SK-N-SH treated with all-trans-retinoic acid at 6 μM for 48 hours (cell line): ENCODE results near the gene CCDC102A.

Experiments
- ESRRG ChIP-seq: fragments of 250-450 bp; sonication (Bioruptor Pico); IDR thresholded peaks from 2 replicates; pipeline ENCODE4 v1.6.1; 2021; ENCODE audit warnings: mild to moderate bottlenecking
- GLIS3 ChIP-seq: fragments of 250-450 bp; sonication (Bioruptor Pico); IDR thresholded peaks from 2 replicates; pipeline ENCODE4 v1.5.0; 2020; ENCODE audit warnings: mild to moderate bottlenecking, moderate library complexity
- ISL1 ChIP-seq: fragments of 250-450 bp; sonication (Bioruptor Pico); IDR thresholded peaks from 2 replicates; pipeline ENCODE4 v2.1.2; 2022; ENCODE audit warnings: mild to moderate bottlenecking, moderate library complexity
- SNAI2 ChIP-seq: fragments of 250-450 bp; sonication (Bioruptor Pico); IDR thresholded peaks from 2 replicates; pipeline ENCODE4 v1.5.0; 2020; ENCODE audit warnings: mild to moderate bottlenecking, moderate library complexity
- TCF4 ChIP-seq: fragments of 250-450 bp; sonication (Bioruptor Pico); IDR thresholded peaks from 2 replicates; pipeline ENCODE4 v1.8.0; 2021; ENCODE audit warnings: mild to moderate bottlenecking, moderate library complexity, borderline replicate concordance
- ZC3H10 ChIP-seq: fragments of 250-450 bp; sonication (Bioruptor Pico); IDR thresholded peaks from 2 replicates; pipeline ENCODE4 v1.5.1; 2021; ENCODE audit warnings: mild to moderate bottlenecking, moderate library complexity
- ZFP3 ChIP-seq: fragments of 250-450 bp; sonication (Bioruptor Pico); IDR thresholded peaks from 2 replicates; pipeline ENCODE4 v1.5.0; 2020; ENCODE audit warnings: mild to moderate bottlenecking, moderate library complexity
- TF ChIP-seq, protein P1 (sequence below): fragments of 250-450 bp; sonication (Bioruptor Pico); IDR thresholded peaks from 2 replicates; pipeline ENCODE4 v1.8.0; 2021; ENCODE audit warnings: low read depth, mild to moderate bottlenecking, moderate library complexity, borderline replicate concordance
- TF ChIP-seq, protein P2 (sequence below): fragments of 250-450 bp; sonication (Bioruptor Pico); IDR thresholded peaks from 2 replicates; pipeline ENCODE4 v1.5.1; 2020; ENCODE audit warnings: low read depth, mild to moderate bottlenecking, moderate library complexity
- TF ChIP-seq, protein P3 (sequence below): fragments of 250-450 bp; sonication (Bioruptor Pico); IDR thresholded peaks from 2 replicates; pipeline ENCODE4 v1.5.0; 2020; ENCODE audit warnings: mild to moderate bottlenecking, moderate library complexity
- TF ChIP-seq, protein P4 (sequence below): fragments of 250-450 bp; sonication (Bioruptor Pico); IDR thresholded peaks from 2 replicates; pipeline ENCODE4 v1.5.1; 2021; ENCODE audit warnings: mild to moderate bottlenecking, moderate library complexity

DNA sequence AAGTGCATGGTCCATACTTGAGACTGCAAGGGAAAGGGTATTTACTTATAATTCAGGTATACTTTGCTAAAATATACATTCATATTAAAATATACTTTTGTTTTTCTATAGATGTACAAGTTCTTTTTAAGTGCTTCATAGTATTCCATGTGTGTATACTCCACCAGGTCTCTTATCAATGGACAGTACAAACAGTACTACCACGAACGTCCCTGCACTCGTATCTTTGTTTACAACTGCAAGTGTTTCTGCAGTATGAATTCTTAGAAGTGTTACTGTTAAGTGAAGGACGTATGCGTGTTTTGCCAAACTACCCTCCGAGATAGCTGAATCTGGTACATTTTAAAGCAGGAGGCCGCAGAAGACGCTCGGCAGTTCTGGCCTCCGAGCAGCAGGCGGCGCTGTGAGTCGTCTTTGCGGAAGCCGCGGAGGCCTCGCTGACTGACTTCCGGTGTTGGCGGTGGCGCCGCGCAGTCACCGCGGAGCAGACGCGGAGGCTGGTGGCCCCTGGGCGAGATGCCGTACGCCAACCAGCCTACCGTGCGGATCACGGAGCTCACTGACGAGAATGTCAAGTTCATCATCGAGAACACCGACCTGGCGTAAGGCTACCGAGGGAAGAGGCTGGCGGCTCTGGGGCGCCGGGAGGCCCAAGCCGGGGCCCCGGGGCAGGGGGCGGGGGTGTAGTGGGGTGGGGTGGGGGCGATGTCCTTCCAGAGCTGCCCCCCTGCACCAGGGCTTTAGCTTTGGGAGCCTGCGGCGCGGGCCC is 74.0 kb downstream of the CCDC102A start, which contains the start of gene POLR2C:
- TF ChIP-seq ZC3H10 (no peak), ESRRG (CRISPR knock-in tag) (no peak), GLIS3 (CRISPR knock-in tag) (no peak), TCF4 (CRISPR knock-in tag) (0 out of 2 replicates have a peak, but pooled peaks have one; percentile 15), ISL1 (CRISPR knock-in tag) (no peak), ZFP3 (no peak), SNAI2 (CRISPR knock-in tag) (no peak)
- TF ChIP-seq, protein P1, sequence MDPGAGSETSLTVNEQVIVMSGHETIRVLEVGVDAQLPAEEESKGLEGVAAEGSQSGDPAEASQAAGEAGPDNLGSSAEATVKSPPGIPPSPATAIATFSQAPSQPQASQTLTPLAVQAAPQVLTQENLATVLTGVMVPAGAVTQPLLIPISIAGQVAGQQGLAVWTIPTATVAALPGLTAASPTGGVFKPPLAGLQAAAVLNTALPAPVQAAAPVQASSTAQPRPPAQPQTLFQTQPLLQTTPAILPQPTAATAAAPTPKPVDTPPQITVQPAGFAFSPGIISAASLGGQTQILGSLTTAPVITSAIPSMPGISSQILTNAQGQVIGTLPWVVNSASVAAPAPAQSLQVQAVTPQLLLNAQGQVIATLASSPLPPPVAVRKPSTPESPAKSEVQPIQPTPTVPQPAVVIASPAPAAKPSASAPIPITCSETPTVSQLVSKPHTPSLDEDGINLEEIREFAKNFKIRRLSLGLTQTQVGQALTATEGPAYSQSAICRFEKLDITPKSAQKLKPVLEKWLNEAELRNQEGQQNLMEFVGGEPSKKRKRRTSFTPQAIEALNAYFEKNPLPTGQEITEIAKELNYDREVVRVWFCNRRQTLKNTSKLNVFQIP (CRISPR knock-in tag), result no peak
- TF ChIP-seq, protein P2, sequence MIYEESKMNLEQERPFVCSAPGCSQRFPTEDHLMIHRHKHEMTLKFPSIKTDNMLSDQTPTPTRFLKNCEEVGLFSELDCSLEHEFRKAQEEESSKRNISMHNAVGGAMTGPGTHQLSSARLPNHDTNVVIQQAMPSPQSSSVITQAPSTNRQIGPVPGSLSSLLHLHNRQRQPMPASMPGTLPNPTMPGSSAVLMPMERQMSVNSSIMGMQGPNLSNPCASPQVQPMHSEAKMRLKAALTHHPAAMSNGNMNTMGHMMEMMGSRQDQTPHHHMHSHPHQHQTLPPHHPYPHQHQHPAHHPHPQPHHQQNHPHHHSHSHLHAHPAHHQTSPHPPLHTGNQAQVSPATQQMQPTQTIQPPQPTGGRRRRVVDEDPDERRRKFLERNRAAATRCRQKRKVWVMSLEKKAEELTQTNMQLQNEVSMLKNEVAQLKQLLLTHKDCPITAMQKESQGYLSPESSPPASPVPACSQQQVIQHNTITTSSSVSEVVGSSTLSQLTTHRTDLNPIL, result no peak
- TF ChIP-seq, protein P3, sequence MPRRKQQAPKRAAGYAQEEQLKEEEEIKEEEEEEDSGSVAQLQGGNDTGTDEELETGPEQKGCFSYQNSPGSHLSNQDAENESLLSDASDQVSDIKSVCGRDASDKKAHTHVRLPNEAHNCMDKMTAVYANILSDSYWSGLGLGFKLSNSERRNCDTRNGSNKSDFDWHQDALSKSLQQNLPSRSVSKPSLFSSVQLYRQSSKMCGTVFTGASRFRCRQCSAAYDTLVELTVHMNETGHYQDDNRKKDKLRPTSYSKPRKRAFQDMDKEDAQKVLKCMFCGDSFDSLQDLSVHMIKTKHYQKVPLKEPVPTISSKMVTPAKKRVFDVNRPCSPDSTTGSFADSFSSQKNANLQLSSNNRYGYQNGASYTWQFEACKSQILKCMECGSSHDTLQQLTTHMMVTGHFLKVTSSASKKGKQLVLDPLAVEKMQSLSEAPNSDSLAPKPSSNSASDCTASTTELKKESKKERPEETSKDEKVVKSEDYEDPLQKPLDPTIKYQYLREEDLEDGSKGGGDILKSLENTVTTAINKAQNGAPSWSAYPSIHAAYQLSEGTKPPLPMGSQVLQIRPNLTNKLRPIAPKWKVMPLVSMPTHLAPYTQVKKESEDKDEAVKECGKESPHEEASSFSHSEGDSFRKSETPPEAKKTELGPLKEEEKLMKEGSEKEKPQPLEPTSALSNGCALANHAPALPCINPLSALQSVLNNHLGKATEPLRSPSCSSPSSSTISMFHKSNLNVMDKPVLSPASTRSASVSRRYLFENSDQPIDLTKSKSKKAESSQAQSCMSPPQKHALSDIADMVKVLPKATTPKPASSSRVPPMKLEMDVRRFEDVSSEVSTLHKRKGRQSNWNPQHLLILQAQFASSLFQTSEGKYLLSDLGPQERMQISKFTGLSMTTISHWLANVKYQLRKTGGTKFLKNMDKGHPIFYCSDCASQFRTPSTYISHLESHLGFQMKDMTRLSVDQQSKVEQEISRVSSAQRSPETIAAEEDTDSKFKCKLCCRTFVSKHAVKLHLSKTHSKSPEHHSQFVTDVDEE (CRISPR knock-in tag), result no peak
- TF ChIP-seq, protein P4, sequence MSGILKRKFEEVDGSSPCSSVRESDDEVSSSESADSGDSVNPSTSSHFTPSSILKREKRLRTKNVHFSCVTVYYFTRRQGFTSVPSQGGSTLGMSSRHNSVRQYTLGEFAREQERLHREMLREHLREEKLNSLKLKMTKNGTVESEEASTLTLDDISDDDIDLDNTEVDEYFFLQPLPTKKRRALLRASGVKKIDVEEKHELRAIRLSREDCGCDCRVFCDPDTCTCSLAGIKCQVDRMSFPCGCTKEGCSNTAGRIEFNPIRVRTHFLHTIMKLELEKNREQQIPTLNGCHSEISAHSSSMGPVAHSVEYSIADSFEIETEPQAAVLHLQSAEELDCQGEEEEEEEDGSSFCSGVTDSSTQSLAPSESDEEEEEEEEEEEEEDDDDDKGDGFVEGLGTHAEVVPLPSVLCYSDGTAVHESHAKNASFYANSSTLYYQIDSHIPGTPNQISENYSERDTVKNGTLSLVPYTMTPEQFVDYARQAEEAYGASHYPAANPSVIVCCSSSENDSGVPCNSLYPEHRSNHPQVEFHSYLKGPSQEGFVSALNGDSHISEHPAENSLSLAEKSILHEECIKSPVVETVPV, result no peak
